ENCODE measurements around the gene TRIOBP. TPM values are rescaled to one million over a fixed set of nuclear protein-coding genes. Genes with fewer than 3 reads are reported as not detected.

The TRIOBP gene
- total and polyA plus RNA-seq, 2 of the 13 experiments (the other 11 are each of a cell fraction or from before 2014, with no cell fraction given): 6.1 to 15.4 TPM

DNA sequence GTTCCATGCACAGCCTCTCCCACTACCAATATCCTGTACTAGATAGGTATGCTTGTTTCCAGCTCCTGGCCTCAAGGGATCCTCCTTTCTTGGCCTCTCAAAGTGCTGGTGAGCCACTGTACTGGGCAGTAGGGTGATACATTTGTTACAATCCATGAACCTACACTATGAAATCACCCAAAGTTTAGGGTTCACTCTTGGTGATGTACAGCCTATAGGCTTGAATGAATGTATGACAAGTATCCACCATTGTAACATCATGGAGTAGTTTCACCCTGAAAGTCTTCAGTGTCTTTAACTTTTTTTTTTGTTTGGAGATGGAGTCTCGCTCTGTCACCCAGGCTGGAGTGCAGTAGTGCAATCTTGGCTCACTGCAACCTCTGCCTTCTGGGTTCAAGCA, 31.8 kb downstream of the TRIOBP start:
- no peak overlapping the region for H3K27ac ChIP-seq (ENCODE audit: extremely low read length, insufficient read depth, low read length)
- ChIA-PET POLR2A (no interaction called here), CTCF (ENCODE audit: low intra/inter-chr PET ratio, low total read pairs) (no interaction called here)
- no TSS peak for BruUV-seq (replicated peaks)
- no peaks in the 10 kb centered on the region for H3K79me2 ChIP-seq (ENCODE audit: insufficient read depth, low read length)
- in situ Hi-C loops (cut with HindIII; ENCODE audit: extremely low pct_ligation_motif_present, low pct_unique_long_range_greater_than_20kb): no loop called here
- 92% methylated on average over 1 of the region's 1 CpG for WGBS (ENCODE audit: low lambda C conversion rate)
- no peak overlapping the region for H3K4me3 ChIP-seq (replicated peaks in 1 of 3; ENCODE audit: insufficient read depth in 1 of 3, low read depth in 2 of 3, low read length in 3 of 3)
- ATAC-seq (no peak), FAIRE-seq (no peak), DNase-seq (ENCODE audit: low spot score) (no peak)
- H4K20me1 ChIP-seq (ENCODE audit: insufficient read depth, low read length): no peaks in the 10 kb centered on the region
- H3K4me2 ChIP-seq (ENCODE audit: low read depth, low read length): no peak overlapping the region
- H3K9ac ChIP-seq (ENCODE audit: insufficient read depth, low read depth, low read length): no peak overlapping the region
- H3K9me3 ChIP-seq (ENCODE audit: low read length): no peaks in the 10 kb centered on the region
- no peaks in the 10 kb centered on the region for H3K27me3 ChIP-seq (ENCODE audit: control insufficient read depth in 1 of 2, insufficient read depth in 2 of 2, low read length in 2 of 2)
- H3K4me1 ChIP-seq (ENCODE audit: insufficient read depth, low read length): peaks cover 46% of the 10 kb centered on the region
- intact Hi-C loops (cut with micrococcal nuclease; ENCODE audit: unreplicated experiment): no loop called here
- H2AFZ ChIP-seq (ENCODE audit: low read length): no peak overlapping the region
- no peaks in the 10 kb centered on the region for H3K36me3 ChIP-seq (replicated peaks in 1 of 2; ENCODE audit: control insufficient read depth in 1 of 2, insufficient read depth in 2 of 2, low read length in 2 of 2)
- TF ChIP-seq NFYC (CRISPR knock-in tag; IDR thresholded peaks at IDR 0.05) (no peak), ZNF83 (CRISPR knock-in tag; IDR thresholded peaks at IDR 0.05; ENCODE audit: borderline replicate concordance) (no peak), ESRRA (CRISPR knock-in tag; IDR thresholded peaks at IDR 0.05; ENCODE audit: low read depth) (no peak), POGZ (CRISPR knock-in tag; IDR thresholded peaks at IDR 0.05) (no peak), NFIC (IDR thresholded peaks at IDR 0.05; ENCODE audit: low read length) (no peak), GATAD2A (CRISPR knock-in tag; IDR thresholded peaks at IDR 0.05) (no peak), NKX3-1 (CRISPR knock-in tag; IDR thresholded peaks at IDR 0.05) (no peak), ZMYM2 (CRISPR knock-in tag; IDR thresholded peaks at IDR 0.05) (no peak), TRAFD1 (CRISPR knock-in tag; IDR thresholded peaks at IDR 0.05; ENCODE audit: borderline replicate concordance) (no peak), ZNF570 (CRISPR knock-in tag; IDR thresholded peaks at IDR 0.05; ENCODE audit: borderline replicate concordance) (no peak)
- TF ChIP-seq, protein P1, sequence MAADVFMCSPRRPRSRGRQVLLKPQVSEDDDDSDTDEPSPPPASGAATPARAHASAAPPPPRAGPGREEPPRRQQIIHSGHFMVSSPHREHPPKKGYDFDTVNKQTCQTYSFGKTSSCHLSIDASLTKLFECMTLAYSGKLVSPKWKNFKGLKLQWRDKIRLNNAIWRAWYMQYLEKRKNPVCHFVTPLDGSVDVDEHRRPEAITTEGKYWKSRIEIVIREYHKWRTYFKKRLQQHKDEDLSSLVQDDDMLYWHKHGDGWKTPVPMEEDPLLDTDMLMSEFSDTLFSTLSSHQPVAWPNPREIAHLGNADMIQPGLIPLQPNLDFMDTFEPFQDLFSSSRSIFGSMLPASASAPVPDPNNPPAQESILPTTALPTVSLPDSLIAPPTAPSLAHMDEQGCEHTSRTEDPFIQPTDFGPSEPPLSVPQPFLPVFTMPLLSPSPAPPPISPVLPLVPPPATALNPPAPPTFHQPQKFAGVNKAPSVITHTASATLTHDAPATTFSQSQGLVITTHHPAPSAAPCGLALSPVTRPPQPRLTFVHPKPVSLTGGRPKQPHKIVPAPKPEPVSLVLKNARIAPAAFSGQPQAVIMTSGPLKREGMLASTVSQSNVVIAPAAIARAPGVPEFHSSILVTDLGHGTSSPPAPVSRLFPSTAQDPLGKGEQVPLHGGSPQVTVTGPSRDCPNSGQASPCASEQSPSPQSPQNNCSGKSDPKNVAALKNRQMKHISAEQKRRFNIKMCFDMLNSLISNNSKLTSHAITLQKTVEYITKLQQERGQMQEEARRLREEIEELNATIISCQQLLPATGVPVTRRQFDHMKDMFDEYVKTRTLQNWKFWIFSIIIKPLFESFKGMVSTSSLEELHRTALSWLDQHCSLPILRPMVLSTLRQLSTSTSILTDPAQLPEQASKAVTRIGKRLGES (CRISPR knock-in tag; IDR thresholded peaks at IDR 0.05; ENCODE audit: borderline replicate concordance): no peak
- TF ChIP-seq, protein P2, sequence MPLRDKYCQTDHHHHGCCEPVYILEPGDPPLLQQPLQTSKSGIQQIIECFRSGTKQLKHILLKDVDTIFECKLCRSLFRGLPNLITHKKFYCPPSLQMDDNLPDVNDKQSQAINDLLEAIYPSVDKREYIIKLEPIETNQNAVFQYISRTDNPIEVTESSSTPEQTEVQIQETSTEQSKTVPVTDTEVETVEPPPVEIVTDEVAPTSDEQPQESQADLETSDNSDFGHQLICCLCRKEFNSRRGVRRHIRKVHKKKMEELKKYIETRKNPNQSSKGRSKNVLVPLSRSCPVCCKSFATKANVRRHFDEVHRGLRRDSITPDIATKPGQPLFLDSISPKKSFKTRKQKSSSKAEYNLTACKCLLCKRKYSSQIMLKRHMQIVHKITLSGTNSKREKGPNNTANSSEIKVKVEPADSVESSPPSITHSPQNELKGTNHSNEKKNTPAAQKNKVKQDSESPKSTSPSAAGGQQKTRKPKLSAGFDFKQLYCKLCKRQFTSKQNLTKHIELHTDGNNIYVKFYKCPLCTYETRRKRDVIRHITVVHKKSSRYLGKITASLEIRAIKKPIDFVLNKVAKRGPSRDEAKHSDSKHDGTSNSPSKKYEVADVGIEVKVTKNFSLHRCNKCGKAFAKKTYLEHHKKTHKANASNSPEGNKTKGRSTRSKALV (CRISPR knock-in tag; IDR thresholded peaks at IDR 0.05): no peak
- TF ChIP-seq, protein P3, sequence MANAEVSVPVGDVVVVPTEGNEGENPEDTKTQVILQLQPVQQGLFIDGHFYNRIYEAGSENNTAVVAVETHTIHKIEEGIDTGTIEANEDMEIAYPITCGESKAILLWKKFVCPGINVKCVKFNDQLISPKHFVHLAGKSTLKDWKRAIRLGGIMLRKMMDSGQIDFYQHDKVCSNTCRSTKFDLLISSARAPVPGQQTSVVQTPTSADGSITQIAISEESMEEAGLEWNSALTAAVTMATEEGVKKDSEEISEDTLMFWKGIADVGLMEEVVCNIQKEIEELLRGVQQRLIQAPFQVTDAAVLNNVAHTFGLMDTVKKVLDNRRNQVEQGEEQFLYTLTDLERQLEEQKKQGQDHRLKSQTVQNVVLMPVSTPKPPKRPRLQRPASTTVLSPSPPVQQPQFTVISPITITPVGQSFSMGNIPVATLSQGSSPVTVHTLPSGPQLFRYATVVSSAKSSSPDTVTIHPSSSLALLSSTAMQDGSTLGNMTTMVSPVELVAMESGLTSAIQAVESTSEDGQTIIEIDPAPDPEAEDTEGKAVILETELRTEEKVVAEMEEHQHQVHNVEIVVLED (CRISPR knock-in tag; IDR thresholded peaks at IDR 0.05; ENCODE audit: borderline replicate concordance): no peak
